NCI-H446 (cell line): ENCODE results near the gene SINHCAF.

Experiments
- DNase-seq, 2 experiments: peaks; one replicate each; lab custom pipeline; 2025; lab: John Stamatoyannopoulos, UW

Gene SINHCAF

DNA sequence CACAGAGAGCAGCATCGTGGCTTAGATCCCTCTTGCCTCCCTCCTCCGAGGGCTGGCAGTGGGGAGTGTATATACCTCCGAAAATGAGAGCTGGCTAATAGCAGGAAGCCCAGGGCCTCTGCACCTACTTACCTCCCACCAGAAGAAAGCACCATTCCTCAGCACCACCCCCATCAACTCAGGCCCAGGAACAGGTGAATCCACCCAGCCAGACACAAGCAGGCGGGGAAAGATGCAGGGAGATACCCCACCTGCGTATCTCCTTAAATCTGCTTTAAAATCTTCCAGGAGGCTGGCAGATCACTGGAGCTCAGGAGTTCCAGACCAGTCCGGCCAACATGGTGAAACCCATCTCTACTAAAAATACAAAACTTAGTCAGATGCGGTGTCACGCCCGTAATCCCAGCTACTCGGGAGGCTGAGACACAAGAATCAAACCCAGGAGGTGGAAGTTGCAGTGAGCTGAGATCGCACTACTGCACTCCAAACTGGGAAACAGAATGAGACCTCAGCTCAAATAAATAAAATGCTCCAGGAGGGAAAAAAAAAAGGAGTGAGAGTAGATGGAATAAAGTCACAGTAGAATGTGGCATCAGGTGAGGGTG, 93.5 kb downstream of the SINHCAF start:
- no peak for DNase-seq

GRCh38 chr12:31231611-31232360, 94.2 kb downstream of the SINHCAF start:
- DNase-seq, result no peak
